ENCODE results near the gene ITGA8.

ITGA8 gene

GRCh38 chr10:15735763-15736162, 16.0 kb upstream of the ITGA8 start:
- DNase-seq (ENCODE audit: low read depth in 2 of 2), result no peak

GRCh38 chr10:15730341-15730740, 10.6 kb upstream of the ITGA8 start:
- no peak for DNase-seq (ENCODE audit: low read depth in 2 of 2)

- no peak for DNase-seq (ENCODE audit: low read depth in 2 of 2)
Measured at GRCh38 chr10:15729890-15730289, 10.2 kb upstream of the ITGA8 start.

- DNase-seq (ENCODE audit: low read depth in 2 of 2), result no peak
Measured at GRCh38 chr10:15726042-15726441, 6.3 kb upstream of the ITGA8 start.

- DNase-seq (ENCODE audit: low read depth in 2 of 2), result no peak
Measured at GRCh38 chr10:15725603-15726002, 5.9 kb upstream of the ITGA8 start.

- no peak for DNase-seq (ENCODE audit: low read depth in 2 of 2)
Measured at GRCh38 chr10:15724683-15725082, 5.0 kb upstream of the ITGA8 start.

GRCh38 chr10:15723803-15724202, 4.1 kb upstream of the ITGA8 start:
- no peak for DNase-seq (ENCODE audit: low read depth in 2 of 2)

GRCh38 chr10:15720635-15721287, 1.0 kb upstream of the ITGA8 start:
- DNase-seq (ENCODE audit: low read depth in 2 of 2), result no peak

- no peak for DNase-seq (ENCODE audit: low read depth in 2 of 2)
Measured at GRCh38 chr10:15719049-15719898, 448 bp downstream of the ITGA8 start.

- no peak for DNase-seq (ENCODE audit: low read depth in 2 of 2)
Measured at GRCh38 chr10:15718694-15719048, 1.1 kb downstream of the ITGA8 start.

- no peak for DNase-seq (ENCODE audit: low read depth in 2 of 2)
Measured at GRCh38 chr10:15715619-15716227, 4.0 kb downstream of the ITGA8 start.

GRCh38 chr10:15714847-15715246, 4.9 kb downstream of the ITGA8 start:
- no peak for DNase-seq (ENCODE audit: low read depth in 2 of 2)

- DNase-seq (ENCODE audit: low read depth in 2 of 2), result no peak
Measured at GRCh38 chr10:15712883-15713282, 6.8 kb downstream of the ITGA8 start.

GRCh38 chr10:15710455-15710854, 9.3 kb downstream of the ITGA8 start:
- no peak for DNase-seq (ENCODE audit: low read depth in 2 of 2)

GRCh38 chr10:15705298-15705697, 14.4 kb downstream of the ITGA8 start:
- DNase-seq (ENCODE audit: low read depth in 2 of 2), result no peak

GRCh38 chr10:15704581-15704968, 15.1 kb downstream of the ITGA8 start:
- DNase-seq (ENCODE audit: low read depth in 2 of 2), result no peak

GRCh38 chr10:15703944-15704580, 15.7 kb downstream of the ITGA8 start:
- no peak for DNase-seq (ENCODE audit: low read depth in 2 of 2)

- DNase-seq (ENCODE audit: low read depth in 2 of 2), result no peak
Measured at GRCh38 chr10:15703151-15703880, 16.4 kb downstream of the ITGA8 start.

- no peak for DNase-seq (ENCODE audit: low read depth in 2 of 2)
Measured at GRCh38 chr10:15700078-15700674, 19.5 kb downstream of the ITGA8 start.

- no peak for DNase-seq (ENCODE audit: low read depth in 2 of 2)
Measured at GRCh38 chr10:15695852-15696251, 23.9 kb downstream of the ITGA8 start.

- DNase-seq (ENCODE audit: low read depth in 2 of 2), result no peak
Measured at GRCh38 chr10:15690031-15690430, 29.7 kb downstream of the ITGA8 start.

Data from fibroblast of skin of left quadriceps (primary cell).